ENCODE results near the gene CCDC47. TPM values are rescaled to one million over a fixed set of nuclear protein-coding genes. Genes with fewer than 3 reads are reported as not detected.

Gene CCDC47
- total and polyA plus RNA-seq, 2 of the 13 experiments (the other 11 are each of a cell fraction or from before 2014, with no cell fraction given): 59.3 to 99.5 TPM

GRCh38 chr17:63741408-63742173 lies 31.8 kb downstream of the CCDC47 start, which contains the start of gene STRADA (continued):
- TF ChIP-seq KDM3A (CRISPR knock-in tag; IDR thresholded peaks at IDR 0.05; ENCODE audit: low read depth) (peak; percentile 88), ZBTB3 (CRISPR knock-in tag; IDR thresholded peaks at IDR 0.05; ENCODE audit: borderline replicate concordance, low read depth) (0 out of 2 replicates have a peak, but pooled peaks have one; percentile 47), ATF7-NPFF (CRISPR knock-in tag; IDR thresholded peaks at IDR 0.05; ENCODE audit: low read depth) (peak; percentile 76), NCOR1 (IDR thresholded peaks at IDR 0.05; ENCODE audit: borderline replicate concordance, low read length) (0 out of 2 replicates have a peak, but pooled peaks have one; percentile 39), ZNF780A (CRISPR knock-in tag; IDR thresholded peaks at IDR 0.05) (no peak), ZNF180 (CRISPR knock-in tag; IDR thresholded peaks at IDR 0.05; ENCODE audit: borderline replicate concordance, low read depth) (no peak), ZNF790 (CRISPR knock-in tag; IDR thresholded peaks at IDR 0.05; ENCODE audit: borderline replicate concordance) (peak; percentile 90; the same call in 1 of the 2 replicates), RBFOX2 (IDR thresholded peaks at IDR 0.05; ENCODE audit: low read depth, low read length) (peak; percentile 89), PRPF4 (IDR thresholded peaks at IDR 0.05; ENCODE audit: low read depth, low read length, poor library complexity, severe bottlenecking) (no peak), TEAD2 (CRISPR knock-in tag; IDR thresholded peaks at IDR 0.05) (no peak), HNRNPH1 (optimal IDR thresholded peaks at IDR 0.05; ENCODE audit: low read depth, low read length) (no peak), EZH2 (conservative IDR thresholded peaks at IDR 0.05; ENCODE audit: low read depth, low read length) (no peak), HOXA9 (CRISPR knock-in tag; IDR thresholded peaks at IDR 0.05; ENCODE audit: borderline replicate concordance) (peak; percentile 87; the same call in 1 of the 2 replicates), ZNF362 (CRISPR knock-in tag; IDR thresholded peaks at IDR 0.05; ENCODE audit: borderline replicate concordance) (peak; percentile 63; the same call in 1 of the 2 replicates), SNRNP70 (IDR thresholded peaks at IDR 0.05; ENCODE audit: low read depth, low read length) (no peak), THAP7 (CRISPR knock-in tag; IDR thresholded peaks at IDR 0.05) (peak; percentile 78), ZNF772 (CRISPR knock-in tag; IDR thresholded peaks at IDR 0.05) (peak; percentile 79), CBFB (CRISPR knock-in tag; IDR thresholded peaks at IDR 0.05) (no peak; the same call in 1 of the 2 replicates)
- TF ChIP-seq, protein P1, sequence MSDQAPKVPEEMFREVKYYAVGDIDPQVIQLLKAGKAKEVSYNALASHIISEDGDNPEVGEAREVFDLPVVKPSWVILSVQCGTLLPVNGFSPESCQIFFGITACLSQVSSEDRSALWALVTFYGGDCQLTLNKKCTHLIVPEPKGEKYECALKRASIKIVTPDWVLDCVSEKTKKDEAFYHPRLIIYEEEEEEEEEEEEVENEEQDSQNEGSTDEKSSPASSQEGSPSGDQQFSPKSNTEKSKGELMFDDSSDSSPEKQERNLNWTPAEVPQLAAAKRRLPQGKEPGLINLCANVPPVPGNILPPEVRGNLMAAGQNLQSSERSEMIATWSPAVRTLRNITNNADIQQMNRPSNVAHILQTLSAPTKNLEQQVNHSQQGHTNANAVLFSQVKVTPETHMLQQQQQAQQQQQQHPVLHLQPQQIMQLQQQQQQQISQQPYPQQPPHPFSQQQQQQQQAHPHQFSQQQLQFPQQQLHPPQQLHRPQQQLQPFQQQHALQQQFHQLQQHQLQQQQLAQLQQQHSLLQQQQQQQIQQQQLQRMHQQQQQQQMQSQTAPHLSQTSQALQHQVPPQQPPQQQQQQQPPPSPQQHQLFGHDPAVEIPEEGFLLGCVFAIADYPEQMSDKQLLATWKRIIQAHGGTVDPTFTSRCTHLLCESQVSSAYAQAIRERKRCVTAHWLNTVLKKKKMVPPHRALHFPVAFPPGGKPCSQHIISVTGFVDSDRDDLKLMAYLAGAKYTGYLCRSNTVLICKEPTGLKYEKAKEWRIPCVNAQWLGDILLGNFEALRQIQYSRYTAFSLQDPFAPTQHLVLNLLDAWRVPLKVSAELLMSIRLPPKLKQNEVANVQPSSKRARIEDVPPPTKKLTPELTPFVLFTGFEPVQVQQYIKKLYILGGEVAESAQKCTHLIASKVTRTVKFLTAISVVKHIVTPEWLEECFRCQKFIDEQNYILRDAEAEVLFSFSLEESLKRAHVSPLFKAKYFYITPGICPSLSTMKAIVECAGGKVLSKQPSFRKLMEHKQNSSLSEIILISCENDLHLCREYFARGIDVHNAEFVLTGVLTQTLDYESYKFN (CRISPR knock-in tag; conservative IDR thresholded peaks at IDR 0.05): peak; percentile 39; the same call in 1 of the 2 replicates
- TF ChIP-seq, protein P2, sequence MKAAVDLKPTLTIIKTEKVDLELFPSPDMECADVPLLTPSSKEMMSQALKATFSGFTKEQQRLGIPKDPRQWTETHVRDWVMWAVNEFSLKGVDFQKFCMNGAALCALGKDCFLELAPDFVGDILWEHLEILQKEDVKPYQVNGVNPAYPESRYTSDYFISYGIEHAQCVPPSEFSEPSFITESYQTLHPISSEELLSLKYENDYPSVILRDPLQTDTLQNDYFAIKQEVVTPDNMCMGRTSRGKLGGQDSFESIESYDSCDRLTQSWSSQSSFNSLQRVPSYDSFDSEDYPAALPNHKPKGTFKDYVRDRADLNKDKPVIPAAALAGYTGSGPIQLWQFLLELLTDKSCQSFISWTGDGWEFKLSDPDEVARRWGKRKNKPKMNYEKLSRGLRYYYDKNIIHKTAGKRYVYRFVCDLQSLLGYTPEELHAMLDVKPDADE (CRISPR knock-in tag; IDR thresholded peaks at IDR 0.05): no peak
